Lower leg skin (tissue), 4 donors: ENCODE data around the gene SURF6. TPM values are rescaled to one million over a fixed set of nuclear protein-coding genes. Genes with fewer than 3 reads are reported as not detected.

Source experiments
- DNase-seq, 2 donors: peaks; one replicate each; pipeline ENCODE4 v3.0.0-alpha.2; 2019; ENCODE audit warnings: low spot score in 2 of 2
- H3K4me3 ChIP-seq: fragments of 200-600 bp; sonication (generic); 2 replicates; pipeline ENCODE4 v1.5.1; 2017; ENCODE audit warnings: mild to moderate bottlenecking, low read depth; ENCODE audit not compliant: poor library complexity, severe bottlenecking
- POLR2A ChIP-seq, 2 donors: fragments of 450-650 bp; IDR thresholded peaks; one replicate each; pipeline ENCODE4 v1.6.1; 2016 to 2017; ENCODE audit warnings: antibody characterized with exemption in 2 of 2, mild to moderate bottlenecking in 1 of 2, moderate library complexity in 1 of 2
- WGBS, 2 donors: methylation state at CpG; one replicate each; pipeline ENCODE4 v1.1.5; 2018; 5-methylcytosine and 5-hydroxymethylcytosine counted together
- intact Hi-C: fragments of 100-400 bp; cut with DNase I; formaldehyde crosslinking; loops from one replicate; pipeline ENCODE4 v1.15.0; 2023; ENCODE audit warnings: low total_unique reads
- total RNA-seq, 4 donors: library from RNA; depleted of rRNA; stranded (reverse); fragments of >200 nt; gene quantifications; one replicate each; pipeline ENCODE4 v1.1.0, GENCODE V29; 2016
- TF ChIP-seq, protein P1 (sequence below), 3 donors: fragments of 450-650 bp; IDR thresholded peaks; one replicate each; pipeline ENCODE4 v1.5.1; 2016; ENCODE audit warnings: antibody characterized with exemption in 3 of 3, mild to moderate bottlenecking in 3 of 3, moderate library complexity in 2 of 3

Gene SURF6
- total RNA-seq, 4 donors from 2014 or later: 21.7 to 37.4 (median 27.4) TPM

DNA sequence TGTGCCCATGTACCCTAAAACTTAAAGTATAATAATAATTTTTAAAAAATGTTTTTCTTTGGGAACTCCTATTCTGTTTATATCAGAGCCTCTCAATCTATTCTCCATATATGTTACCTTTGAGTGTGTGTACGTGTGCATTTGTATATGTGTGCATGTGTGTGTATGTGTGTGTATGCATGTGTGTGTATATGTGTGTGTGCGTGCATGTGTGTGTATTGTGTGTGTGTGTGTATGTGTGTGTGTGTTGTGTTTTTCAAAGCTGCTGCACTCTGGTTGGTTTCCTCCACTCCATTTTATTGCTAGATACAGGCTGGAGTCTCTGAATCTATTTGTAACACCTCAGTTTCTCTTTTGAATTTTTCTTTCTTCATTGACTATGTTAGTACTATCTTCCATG is 20.0 kb downstream of the SURF6 start:
- 53 to 74% methylated on average over 2 of the region's 2 CpGs for WGBS, 2 donors
- no peak for DNase-seq
- no peak overlapping the region for H3K4me3 ChIP-seq
- TF ChIP-seq POLR2A (IDR thresholded peaks at IDR 0.05): no peak
- TF ChIP-seq, protein P1, sequence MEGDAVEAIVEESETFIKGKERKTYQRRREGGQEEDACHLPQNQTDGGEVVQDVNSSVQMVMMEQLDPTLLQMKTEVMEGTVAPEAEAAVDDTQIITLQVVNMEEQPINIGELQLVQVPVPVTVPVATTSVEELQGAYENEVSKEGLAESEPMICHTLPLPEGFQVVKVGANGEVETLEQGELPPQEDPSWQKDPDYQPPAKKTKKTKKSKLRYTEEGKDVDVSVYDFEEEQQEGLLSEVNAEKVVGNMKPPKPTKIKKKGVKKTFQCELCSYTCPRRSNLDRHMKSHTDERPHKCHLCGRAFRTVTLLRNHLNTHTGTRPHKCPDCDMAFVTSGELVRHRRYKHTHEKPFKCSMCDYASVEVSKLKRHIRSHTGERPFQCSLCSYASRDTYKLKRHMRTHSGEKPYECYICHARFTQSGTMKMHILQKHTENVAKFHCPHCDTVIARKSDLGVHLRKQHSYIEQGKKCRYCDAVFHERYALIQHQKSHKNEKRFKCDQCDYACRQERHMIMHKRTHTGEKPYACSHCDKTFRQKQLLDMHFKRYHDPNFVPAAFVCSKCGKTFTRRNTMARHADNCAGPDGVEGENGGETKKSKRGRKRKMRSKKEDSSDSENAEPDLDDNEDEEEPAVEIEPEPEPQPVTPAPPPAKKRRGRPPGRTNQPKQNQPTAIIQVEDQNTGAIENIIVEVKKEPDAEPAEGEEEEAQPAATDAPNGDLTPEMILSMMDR (IDR thresholded peaks at IDR 0.05): no peak
- intact Hi-C loops: no loop called here

DNA sequence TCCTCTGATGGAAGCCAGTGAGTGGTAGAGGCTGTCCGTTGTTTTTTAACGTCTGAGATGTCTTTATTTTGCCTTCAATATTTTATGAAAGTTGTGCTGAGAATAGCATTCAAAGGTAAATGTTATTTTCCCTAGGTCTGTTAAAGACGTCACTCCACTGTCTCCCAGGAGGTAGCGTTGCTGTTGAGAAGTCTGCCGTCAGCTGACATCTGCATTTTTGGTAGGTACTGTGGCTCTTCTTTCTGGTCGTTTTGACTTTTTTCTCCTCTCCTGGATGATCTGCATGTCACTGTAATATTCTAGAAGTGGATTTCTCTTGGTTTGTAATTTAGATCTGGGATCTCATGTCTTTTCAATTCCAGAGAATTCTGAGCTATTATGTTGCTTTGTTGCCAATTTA is 26.4 kb downstream of the SURF6 start:
- WGBS, 2 donors: 85 to 89% methylated on average over 6 of the region's 6 CpGs
- intact Hi-C loops: no loop called here
- TF ChIP-seq, protein P1 (IDR thresholded peaks at IDR 0.05): no peak

DNA sequence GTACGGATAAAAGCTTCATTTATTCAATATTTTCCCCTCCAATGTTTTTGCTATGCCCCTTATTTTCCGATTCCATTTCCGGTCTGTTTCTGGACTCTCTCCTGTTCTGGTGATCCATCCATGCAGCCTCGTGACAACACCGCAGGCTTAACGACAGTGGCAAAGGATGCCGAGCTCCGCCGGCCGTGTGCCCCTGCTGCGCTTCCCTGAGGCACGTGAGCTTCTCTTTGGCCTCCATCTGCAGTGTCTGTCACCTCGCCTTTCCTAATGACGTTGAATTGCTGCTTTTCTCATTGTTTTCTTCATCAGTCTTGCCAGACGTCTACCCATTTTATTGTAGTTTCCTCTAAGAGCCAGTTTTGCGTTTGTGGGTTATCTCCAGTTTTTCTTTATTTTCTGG is 28.7 kb downstream of the SURF6 start:
- H3K4me3 ChIP-seq: no peak overlapping the region
- 67 to 71% methylated on average over 16 of the region's 16 CpGs for WGBS, 2 donors
- TF ChIP-seq POLR2A (IDR thresholded peaks at IDR 0.05): no peak
- TF ChIP-seq, protein P1 (IDR thresholded peaks at IDR 0.05): no peak
- intact Hi-C loops: no loop called here
- peak in 1 of 2 donors; percentile 13 for DNase-seq

More for the DNA sequence above, 26.4 kb downstream of the SURF6 start:
- no peak for DNase-seq
- no peak overlapping the region for H3K4me3 ChIP-seq

DNA sequence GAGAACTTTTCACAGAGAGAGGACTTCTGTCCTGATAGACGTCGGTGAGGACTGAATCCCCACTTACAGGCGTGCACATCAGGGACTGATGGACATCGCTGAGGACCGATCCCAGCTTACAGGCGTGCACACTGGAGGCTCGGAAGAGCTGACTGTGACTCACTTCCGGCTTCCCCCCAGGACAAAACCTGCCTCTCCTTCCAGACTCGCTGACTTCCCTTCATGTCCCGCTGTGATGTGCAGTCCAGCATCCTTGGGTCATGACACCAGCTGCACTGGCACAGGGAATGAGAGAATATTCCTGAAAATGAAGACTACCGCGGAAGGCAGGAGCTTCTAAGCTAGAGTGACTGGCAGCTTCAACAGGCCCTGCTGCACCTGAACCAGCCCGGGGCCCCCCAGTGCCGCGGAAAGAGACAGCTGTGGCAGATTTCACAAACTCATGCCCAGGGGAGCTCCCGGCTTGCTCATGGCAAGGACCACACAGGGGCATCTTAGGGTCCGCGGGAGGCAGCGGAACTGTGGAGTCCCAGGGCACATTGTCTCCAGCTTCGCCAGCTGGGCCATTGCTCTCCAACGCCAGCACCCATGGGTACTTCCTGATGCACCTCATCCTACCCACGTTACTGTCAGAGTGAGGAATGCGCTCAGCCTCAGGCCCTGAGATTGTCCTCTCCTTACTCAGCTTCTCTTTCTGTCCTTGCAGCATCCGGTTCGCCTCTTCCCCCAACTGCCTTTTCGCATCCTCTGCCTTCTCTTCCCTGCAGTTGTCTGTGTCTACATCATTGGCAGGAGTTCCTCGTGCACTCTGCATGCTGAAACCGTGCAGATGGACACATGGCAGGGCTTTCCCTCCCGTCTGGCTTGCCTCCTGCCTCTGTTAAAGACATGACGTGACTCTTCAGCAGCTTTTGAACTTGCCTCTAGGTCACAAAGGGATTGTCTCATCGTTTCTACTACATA is 29.5 kb downstream of the SURF6 start:
- TF ChIP-seq, protein P1 (IDR thresholded peaks at IDR 0.05): no peak
- no peak for TF ChIP-seq POLR2A (IDR thresholded peaks at IDR 0.05)
- peak in 1 of 2 donors; percentile 67 for DNase-seq
- no peak overlapping the region for H3K4me3 ChIP-seq
- 64 to 69% methylated on average over 31 of the region's 31 CpGs for WGBS, 2 donors
- intact Hi-C loops: no loop called here

DNA sequence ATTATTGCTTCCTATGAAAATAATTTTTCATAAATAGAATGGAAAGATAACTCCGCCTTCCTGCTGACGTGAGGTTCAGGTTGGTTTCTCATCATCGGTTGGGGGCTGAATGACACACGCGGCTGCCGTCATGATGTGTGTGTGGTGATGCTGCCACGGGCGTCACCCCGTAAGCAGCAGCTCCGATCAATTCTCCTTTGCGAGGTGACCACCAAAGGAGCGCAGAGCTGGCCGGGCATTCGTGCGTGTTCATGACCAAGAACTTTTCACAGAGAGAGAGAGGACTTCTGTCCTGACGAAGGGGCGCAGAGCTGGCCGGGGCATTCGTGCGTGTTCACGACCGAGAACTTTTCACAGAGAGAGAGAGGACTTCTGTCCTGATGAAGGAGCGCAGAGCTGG is 30.3 kb downstream of the SURF6 start:
- no peak for TF ChIP-seq POLR2A (IDR thresholded peaks at IDR 0.05)
- TF ChIP-seq, protein P1 (IDR thresholded peaks at IDR 0.05): no peak
- intact Hi-C loops: no loop called here
- no peak overlapping the region for H3K4me3 ChIP-seq
- peak in 1 of 2 donors; percentile 39 for DNase-seq
- WGBS, 2 donors: 79 to 81% methylated on average over 23 of the region's 23 CpGs
